Liver (tissue), 3 donors: ENCODE measurements around the gene DCPS.

Source experiments
- EGR1 ChIP-seq, 2 donors: IDR thresholded peaks; 2 replicates each; pipeline ENCODE4 v1.6.1; 2016 to 2018; ENCODE audit warnings: antibody characterized with exemption in 2 of 2, low read depth in 2 of 2
- FOXA1 ChIP-seq: IDR thresholded peaks from 2 replicates; pipeline ENCODE4 v1.6.1; 2016; ENCODE audit warnings: antibody characterized with exemption
- GABPA ChIP-seq, 2 donors: IDR thresholded peaks in 1 of 2; conservative IDR thresholded peaks in 1 of 2; 2 replicates each; pipeline ENCODE4 v1.6.1; 2016; ENCODE audit warnings: antibody characterized with exemption in 2 of 2, mild to moderate bottlenecking in 1 of 2, moderate library complexity in 1 of 2
- JUND ChIP-seq, 2 donors: IDR thresholded peaks; 2 replicates each; pipeline ENCODE4 v1.6.1; 2016; ENCODE audit warnings: antibody characterized with exemption in 2 of 2
- NR2F2 ChIP-seq: IDR thresholded peaks from 2 replicates; pipeline ENCODE4 v1.6.1; 2016; ENCODE audit warnings: antibody characterized with exemption
- RAD21 ChIP-seq, 2 donors: IDR thresholded peaks; 2 replicates each; pipeline ENCODE4 v1.6.1; 2016; ENCODE audit warnings: antibody characterized with exemption in 2 of 2, mild to moderate bottlenecking in 2 of 2
- REST ChIP-seq: IDR thresholded peaks from 2 replicates; pipeline ENCODE4 v1.6.1; 2016; ENCODE audit warnings: antibody characterized with exemption, mild to moderate bottlenecking
- TAF1 ChIP-seq: conservative IDR thresholded peaks from 2 replicates; pipeline ENCODE4 v1.6.1; 2016; ENCODE audit warnings: antibody characterized with exemption, mild to moderate bottlenecking
- YY1 ChIP-seq: IDR thresholded peaks from 2 replicates; pipeline ENCODE4 v1.6.1; 2016; ENCODE audit warnings: antibody characterized with exemption, mild to moderate bottlenecking
- ZBTB33 ChIP-seq: IDR thresholded peaks from 2 replicates; pipeline ENCODE4 v1.6.1; 2016; ENCODE audit warnings: antibody characterized with exemption
- TF ChIP-seq, protein P1 (sequence below): fragments of 150-350 bp; IDR thresholded peaks from 2 replicates; pipeline ENCODE4 v1.5.1; 2017; ENCODE audit warnings: improper control_type of control experiment, low read depth, low read length; ENCODE audit not compliant: missing input control
- donor health status: healthy.
- donor health status: healthy.

- TF ChIP-seq GABPA (IDR thresholded peaks at IDR 0.05 in 1 of 2, conservative IDR thresholded peaks at IDR 0.05 in 1 of 2) (no peak), TAF1 (no peak), JUND (IDR thresholded peaks at IDR 0.05) (no peak), YY1 (no peak), RAD21 (IDR thresholded peaks at IDR 0.05) (no peak), EGR1 (IDR thresholded peaks at IDR 0.05; ENCODE audit: low read depth in 2 of 2) (no peak), NR2F2 (no peak), ZBTB33 (no peak), REST (no peak), FOXA1 (no peak)
- TF ChIP-seq, protein P1, sequence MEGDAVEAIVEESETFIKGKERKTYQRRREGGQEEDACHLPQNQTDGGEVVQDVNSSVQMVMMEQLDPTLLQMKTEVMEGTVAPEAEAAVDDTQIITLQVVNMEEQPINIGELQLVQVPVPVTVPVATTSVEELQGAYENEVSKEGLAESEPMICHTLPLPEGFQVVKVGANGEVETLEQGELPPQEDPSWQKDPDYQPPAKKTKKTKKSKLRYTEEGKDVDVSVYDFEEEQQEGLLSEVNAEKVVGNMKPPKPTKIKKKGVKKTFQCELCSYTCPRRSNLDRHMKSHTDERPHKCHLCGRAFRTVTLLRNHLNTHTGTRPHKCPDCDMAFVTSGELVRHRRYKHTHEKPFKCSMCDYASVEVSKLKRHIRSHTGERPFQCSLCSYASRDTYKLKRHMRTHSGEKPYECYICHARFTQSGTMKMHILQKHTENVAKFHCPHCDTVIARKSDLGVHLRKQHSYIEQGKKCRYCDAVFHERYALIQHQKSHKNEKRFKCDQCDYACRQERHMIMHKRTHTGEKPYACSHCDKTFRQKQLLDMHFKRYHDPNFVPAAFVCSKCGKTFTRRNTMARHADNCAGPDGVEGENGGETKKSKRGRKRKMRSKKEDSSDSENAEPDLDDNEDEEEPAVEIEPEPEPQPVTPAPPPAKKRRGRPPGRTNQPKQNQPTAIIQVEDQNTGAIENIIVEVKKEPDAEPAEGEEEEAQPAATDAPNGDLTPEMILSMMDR: no peak
Observed at GRCh38 chr11:126357055-126357962, 53.4 kb downstream of the DCPS start.
